ENCODE measurements around the gene TMTC2.

The TMTC2 gene

DNA sequence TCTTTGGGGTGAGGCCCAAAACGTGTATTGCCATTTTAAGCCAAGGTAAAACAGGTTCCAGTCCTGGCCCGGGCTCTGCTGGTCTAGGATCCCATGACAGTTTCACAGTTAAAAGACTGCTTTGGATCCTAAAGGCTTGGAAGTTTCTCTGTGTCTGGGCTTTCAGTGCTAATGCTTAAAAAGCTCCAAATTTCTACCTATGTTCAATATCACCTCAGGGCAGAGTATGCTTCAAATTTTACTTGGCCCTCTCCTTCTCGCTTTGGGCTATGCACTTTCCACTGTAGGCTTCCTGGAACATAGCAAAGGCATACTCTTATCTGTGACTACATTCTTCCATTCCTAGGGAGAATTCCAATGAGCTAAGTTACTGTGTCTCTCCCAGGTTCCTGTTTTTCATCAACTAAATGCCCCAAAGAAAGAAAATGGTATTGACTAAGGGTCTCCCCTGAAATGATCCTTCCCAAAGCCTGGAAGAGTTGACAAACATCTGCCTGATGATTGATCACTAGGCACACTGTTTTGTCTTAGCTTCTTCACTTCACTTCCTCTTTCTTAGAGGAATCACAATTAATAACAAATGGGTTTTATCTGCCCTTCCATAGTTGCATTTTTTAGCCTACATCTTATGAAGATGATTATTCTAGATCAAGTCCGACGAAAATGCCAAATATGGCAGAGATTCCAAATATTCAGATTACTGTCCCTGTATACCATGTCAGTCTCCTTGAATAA, 79.4 kb downstream of the TMTC2 start:
- TF ChIP-seq, protein P1, sequence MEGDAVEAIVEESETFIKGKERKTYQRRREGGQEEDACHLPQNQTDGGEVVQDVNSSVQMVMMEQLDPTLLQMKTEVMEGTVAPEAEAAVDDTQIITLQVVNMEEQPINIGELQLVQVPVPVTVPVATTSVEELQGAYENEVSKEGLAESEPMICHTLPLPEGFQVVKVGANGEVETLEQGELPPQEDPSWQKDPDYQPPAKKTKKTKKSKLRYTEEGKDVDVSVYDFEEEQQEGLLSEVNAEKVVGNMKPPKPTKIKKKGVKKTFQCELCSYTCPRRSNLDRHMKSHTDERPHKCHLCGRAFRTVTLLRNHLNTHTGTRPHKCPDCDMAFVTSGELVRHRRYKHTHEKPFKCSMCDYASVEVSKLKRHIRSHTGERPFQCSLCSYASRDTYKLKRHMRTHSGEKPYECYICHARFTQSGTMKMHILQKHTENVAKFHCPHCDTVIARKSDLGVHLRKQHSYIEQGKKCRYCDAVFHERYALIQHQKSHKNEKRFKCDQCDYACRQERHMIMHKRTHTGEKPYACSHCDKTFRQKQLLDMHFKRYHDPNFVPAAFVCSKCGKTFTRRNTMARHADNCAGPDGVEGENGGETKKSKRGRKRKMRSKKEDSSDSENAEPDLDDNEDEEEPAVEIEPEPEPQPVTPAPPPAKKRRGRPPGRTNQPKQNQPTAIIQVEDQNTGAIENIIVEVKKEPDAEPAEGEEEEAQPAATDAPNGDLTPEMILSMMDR (IDR thresholded peaks at IDR 0.05; ENCODE audit: extremely low read depth, missing control alignments), result no peak
- no peak for DNase-seq (ENCODE audit: low spot score)

DNA sequence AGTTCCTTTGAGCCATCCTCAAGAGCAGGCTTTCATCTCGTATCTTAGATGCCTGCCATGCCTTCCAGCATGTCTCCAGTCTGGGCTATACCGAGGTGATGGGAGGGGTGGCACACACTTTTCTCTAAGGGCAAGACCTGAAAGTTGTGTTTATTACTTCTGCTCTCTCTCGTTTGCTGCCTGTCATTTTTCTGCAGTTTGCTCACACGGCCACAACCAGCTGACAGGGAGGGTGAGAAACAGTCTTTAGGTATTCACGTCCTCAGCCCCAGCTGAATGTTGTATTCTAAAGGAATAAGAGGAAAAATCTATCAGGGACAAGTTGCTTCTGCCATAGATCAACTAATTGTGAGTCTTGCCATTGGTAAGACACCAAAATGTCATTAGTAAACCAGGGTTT, 88.0 kb downstream of the TMTC2 start:
- TF ChIP-seq, protein P1 (IDR thresholded peaks at IDR 0.05; ENCODE audit: extremely low read depth, missing control alignments), result no peak
- no peak for DNase-seq (ENCODE audit: low spot score)

DNA sequence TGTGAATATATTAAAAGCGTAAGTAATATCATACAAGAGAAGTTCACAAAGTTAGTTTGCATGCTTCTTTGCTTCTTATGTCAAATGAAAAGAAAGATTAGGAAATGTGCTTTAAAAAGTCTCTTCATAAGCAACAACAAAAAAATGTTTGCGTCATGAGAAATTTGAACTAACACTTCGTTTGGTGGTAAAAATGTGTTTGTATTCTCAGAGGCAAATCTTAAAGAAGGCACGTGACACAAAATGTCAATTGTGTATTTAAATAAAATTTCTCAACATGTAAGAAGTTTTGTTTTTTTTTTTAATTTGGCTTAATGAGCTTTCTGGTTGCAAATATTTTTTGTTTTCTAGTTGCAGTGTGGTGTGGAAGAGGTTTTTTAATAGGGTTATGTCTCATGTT, 93.8 kb downstream of the TMTC2 start:
- TF ChIP-seq, protein P1 (IDR thresholded peaks at IDR 0.05; ENCODE audit: extremely low read depth, missing control alignments), result no peak
- DNase-seq (ENCODE audit: low spot score), result no peak

DNA sequence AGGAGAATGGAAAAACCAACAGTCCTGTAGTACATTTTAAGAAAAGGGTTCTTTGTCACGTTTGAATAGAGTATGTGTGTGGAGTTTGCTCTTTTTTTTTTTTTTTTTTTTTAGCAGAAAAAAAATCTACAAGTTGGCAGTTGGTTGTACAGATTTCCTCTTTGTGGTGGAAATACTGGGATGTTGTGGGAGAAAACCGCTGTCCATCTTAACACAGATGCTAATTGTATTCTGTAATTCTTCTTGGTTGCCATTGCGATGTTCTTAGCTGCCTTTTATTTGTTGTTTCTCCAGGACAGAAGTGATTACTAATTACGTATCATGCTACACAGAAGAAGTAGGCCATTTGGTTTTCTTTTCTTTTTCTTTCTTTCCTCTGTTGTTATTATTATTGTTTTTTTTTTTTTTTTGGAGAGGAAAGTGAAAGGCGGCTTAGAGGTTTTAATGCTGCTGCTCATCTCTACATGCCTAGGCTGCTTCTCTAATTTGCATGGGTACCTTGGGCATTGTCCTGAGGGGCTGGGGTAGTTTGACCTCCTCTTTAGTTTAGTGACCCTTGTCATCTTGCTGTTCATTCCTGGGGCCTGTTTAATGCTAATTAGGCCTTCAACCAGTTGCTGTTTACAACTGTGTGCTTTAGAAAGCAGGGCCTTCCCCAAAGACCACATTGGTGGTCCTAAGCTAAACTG, 94.7 kb downstream of the TMTC2 start:
- no peak for DNase-seq (ENCODE audit: low spot score)
- TF ChIP-seq, protein P1 (IDR thresholded peaks at IDR 0.05; ENCODE audit: extremely low read depth, missing control alignments), result no peak

DNA sequence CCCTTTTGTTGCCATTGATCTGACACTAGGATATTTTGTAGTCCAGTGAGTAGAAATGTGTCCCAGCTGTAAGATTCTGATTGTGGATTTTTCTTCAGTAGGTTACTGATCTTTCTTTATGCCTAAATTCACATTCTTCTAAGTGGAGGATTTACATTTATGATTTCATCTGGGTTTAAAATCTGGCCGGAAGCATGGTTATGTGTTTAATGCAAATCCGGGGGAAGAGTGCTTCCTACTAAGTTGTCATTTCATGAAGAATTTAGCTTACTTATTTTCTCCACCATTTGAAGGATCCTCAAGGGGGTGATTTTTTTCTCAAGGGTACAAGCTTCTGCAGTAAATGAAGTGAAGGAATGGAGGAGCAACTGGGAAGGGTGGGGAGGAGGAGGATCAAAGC, 96.7 kb downstream of the TMTC2 start:
- TF ChIP-seq, protein P1 (IDR thresholded peaks at IDR 0.05; ENCODE audit: extremely low read depth, missing control alignments), result no peak
- no peak for DNase-seq (ENCODE audit: low spot score)

DNA sequence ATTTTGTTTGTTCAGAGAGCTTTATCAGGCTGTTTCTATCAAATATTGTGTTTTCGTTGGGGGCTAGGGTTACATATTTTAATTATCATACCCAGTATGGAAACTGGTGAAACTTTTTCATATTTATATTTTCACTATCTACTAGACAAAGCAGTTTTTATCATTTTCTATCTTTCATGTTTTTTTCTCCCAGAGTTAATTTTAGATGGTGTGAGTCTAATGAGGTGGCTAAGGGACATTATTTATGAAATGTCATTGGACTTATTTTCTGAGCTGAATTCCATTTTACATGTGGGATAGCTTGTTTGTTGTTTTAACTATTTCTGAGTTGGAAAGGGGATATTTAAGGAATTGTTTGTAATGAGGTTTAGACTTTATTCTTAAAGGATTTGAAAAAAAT, 100.3 kb downstream of the TMTC2 start:
- TF ChIP-seq, protein P1 (IDR thresholded peaks at IDR 0.05; ENCODE audit: extremely low read depth, missing control alignments), result no peak
- DNase-seq (ENCODE audit: low spot score), result no peak

DNA sequence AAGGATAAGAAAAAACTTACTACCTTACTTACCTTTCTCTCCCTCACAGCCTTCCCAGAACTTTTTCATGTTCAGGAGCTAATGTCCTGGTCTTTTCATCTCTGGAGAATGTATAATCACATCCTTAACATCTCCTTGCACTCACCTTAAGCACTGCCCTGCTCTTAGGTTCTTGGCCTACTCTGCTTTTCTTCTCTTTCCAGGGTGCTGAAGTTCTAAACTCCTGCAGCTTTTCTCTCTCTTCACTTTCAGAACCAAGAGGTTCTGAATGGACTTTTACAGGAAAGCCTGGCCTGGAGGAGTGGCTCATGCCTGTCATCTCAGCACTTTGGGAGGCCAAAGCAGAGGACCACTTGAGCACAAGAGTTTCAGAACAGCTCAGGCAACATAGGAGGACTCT, 101.9 kb downstream of the TMTC2 start:
- no peak for DNase-seq (ENCODE audit: low spot score)
- TF ChIP-seq, protein P1 (IDR thresholded peaks at IDR 0.05; ENCODE audit: extremely low read depth, missing control alignments), result no peak
